Osteocyte (in vitro differentiated cells): ENCODE results near the gene TSHB. TPM values are rescaled to one million over a fixed set of nuclear protein-coding genes. Genes with fewer than 3 reads are reported as not detected.
A peak's percentile ranks its signal among the peaks of the same experiment; 100 is the strongest.

Source experiments
- DNase-seq: peaks from one replicate; pipeline ENCODE4 v3.0.0; 2021; ENCODE audit warnings: mixed read lengths; ENCODE audit not compliant: unreplicated experiment; ENCODE audit errors: extremely low spot score
- H3K27ac Mint-ChIP-seq: one replicate; pipeline ENCODE4 v1.8.0; 2021; ENCODE audit warnings: mild to moderate bottlenecking, mixed read lengths; ENCODE audit not compliant: unreplicated experiment
- H3K27me3 Mint-ChIP-seq: one replicate; pipeline ENCODE4 v1.8.0; 2021; ENCODE audit warnings: mixed read lengths; ENCODE audit not compliant: unreplicated experiment
- H3K36me3 Mint-ChIP-seq: one replicate; pipeline ENCODE4 v1.8.0; 2021; ENCODE audit warnings: mixed read lengths; ENCODE audit not compliant: unreplicated experiment
- H3K4me1 Mint-ChIP-seq: one replicate; pipeline ENCODE4 v1.8.0; 2021; ENCODE audit warnings: mixed read lengths; ENCODE audit not compliant: unreplicated experiment
- H3K4me3 Mint-ChIP-seq: one replicate; pipeline ENCODE4 v1.8.0; 2021; ENCODE audit warnings: mild to moderate bottlenecking, moderate library complexity, mixed read lengths; ENCODE audit not compliant: unreplicated experiment
- H3K9me3 Mint-ChIP-seq: one replicate; pipeline ENCODE4 v1.8.0; 2021; ENCODE audit warnings: mixed read lengths; ENCODE audit not compliant: unreplicated experiment
- total RNA-seq: library from RNA; stranded (reverse); gene quantifications from 2 replicates; pipeline ENCODE4 v1.2.1, GENCODE V29; 2021
- TF ChIP-seq, protein P1 (sequence below): fragments of 200-600 bp; sonication (generic); IDR thresholded peaks from 2 replicates; pipeline ENCODE4 v1.5.0; 2021; ENCODE audit warnings: antibody characterized with exemption, mild to moderate bottlenecking, moderate library complexity

TSHB gene
- total RNA-seq, 1 donor from 2014 or later: not detected

DNA sequence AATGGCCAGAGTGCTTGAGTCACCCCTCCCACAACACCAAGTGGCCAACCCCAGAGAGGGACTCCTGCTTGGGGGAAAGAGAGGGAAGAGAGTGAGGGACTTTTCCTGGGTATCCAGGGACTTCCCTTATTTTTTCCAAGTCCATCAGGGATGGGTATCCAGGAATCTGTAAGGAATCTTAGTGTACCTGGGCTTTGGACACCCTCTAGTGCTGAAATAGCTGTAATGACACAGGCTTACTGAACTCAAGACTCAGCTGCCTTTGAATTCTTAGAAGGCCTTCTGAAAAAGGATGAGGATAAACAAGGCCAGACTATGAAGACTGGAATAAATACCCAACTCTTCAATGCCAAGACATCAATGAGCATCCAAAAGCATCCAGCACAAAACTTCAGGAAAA, 12.0 kb downstream of the TSHB start:
- H3K27ac Mint-ChIP-seq: no peak overlapping the region
- DNase-seq: no peak

DNA sequence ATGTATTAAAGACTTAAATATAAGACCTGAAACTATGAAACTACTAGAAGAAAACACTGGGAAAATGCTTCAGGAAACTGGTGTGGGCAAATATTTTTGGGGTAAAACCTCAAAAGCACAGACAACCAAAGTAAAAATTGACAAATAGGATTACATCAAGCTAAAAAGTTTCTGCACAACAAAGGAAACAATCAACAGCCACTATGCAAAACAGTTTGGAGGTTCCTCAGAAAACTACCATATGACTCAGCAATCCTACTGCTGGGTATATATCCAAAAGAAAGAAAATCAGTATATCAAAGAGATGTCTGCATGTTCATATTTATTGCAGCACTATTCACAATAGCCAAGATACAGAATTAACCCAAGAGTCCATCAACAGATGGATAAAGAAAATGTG, 17.1 kb downstream of the TSHB start:
- Mint-ChIP-seq H3K36me3 (peaks cover 3% of the 10 kb centered on the region), H3K4me3 (no peak overlapping the region), H3K4me1 (no peaks in the 10 kb centered on the region), H3K9me3 (no peaks in the 10 kb centered on the region), H3K27ac (no peak overlapping the region), H3K27me3 (peaks cover 21% of the 10 kb centered on the region)
- no peak for DNase-seq
- TF ChIP-seq, protein P1, sequence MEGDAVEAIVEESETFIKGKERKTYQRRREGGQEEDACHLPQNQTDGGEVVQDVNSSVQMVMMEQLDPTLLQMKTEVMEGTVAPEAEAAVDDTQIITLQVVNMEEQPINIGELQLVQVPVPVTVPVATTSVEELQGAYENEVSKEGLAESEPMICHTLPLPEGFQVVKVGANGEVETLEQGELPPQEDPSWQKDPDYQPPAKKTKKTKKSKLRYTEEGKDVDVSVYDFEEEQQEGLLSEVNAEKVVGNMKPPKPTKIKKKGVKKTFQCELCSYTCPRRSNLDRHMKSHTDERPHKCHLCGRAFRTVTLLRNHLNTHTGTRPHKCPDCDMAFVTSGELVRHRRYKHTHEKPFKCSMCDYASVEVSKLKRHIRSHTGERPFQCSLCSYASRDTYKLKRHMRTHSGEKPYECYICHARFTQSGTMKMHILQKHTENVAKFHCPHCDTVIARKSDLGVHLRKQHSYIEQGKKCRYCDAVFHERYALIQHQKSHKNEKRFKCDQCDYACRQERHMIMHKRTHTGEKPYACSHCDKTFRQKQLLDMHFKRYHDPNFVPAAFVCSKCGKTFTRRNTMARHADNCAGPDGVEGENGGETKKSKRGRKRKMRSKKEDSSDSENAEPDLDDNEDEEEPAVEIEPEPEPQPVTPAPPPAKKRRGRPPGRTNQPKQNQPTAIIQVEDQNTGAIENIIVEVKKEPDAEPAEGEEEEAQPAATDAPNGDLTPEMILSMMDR: no peak

More for the DNA sequence above, 12.0 kb downstream of the TSHB start:
- no peaks in the 10 kb centered on the region for H3K4me1 Mint-ChIP-seq
- H3K36me3 Mint-ChIP-seq: peaks cover 3% of the 10 kb centered on the region
- TF ChIP-seq, protein P1: no peak
- no peaks in the 10 kb centered on the region for H3K9me3 Mint-ChIP-seq
- H3K4me3 Mint-ChIP-seq: no peak overlapping the region
- peaks cover 21% of the 10 kb centered on the region for H3K27me3 Mint-ChIP-seq

DNA sequence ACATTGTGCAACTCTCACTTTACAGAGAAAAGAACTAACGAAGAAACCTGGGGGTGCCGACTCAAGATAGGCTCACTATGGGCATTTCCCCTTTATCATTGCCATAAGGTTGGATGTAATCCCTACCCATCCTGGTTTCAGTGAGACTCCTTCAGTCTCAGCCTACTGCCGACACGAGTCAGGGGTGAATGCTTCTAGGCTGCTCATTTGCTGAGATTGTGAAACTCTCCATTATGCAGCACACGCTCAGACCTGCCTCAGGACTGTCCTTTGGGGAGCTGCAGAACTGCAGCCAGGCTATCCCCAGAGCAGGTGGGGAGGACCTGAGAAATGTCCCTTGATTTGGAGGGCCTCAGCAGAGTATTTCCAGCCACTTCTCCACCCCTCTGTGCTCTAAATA, 22.2 kb downstream of the TSHB start:
- H3K9me3 Mint-ChIP-seq: no peaks in the 10 kb centered on the region
- no peak overlapping the region for H3K4me3 Mint-ChIP-seq
- H3K27ac Mint-ChIP-seq: no peak overlapping the region
- no peaks in the 10 kb centered on the region for H3K36me3 Mint-ChIP-seq
- no peaks in the 10 kb centered on the region for H3K27me3 Mint-ChIP-seq
- no peaks in the 10 kb centered on the region for H3K4me1 Mint-ChIP-seq
- TF ChIP-seq, protein P1: no peak
- DNase-seq: no peak

DNA sequence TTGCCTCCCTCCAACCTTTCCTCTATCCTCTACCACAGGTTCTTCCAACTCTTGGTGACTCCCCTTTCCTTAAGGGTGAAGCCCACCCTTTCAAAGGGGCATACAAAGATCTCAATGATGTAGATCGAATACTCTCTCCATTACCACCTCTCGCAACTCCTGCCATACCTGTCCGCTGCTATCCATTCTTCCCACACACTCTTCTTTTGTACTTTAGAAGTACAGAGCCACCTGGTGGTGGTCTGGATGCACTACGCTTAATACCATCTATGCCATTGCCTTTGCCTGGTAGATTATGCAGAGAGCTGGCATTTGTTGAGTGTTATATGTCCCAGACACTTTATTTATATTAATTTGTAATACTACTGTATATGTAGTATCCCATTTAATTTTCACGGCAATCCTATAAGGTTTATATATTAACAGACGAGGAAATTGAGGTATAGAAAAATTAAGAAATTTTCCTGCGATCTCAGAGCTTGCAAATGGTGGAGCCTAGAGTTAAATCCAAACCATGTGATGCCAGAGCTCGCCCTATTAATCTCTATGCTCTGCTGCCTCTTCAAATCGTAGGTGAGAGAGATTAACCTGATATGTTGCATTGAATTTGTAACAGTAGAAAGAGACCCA, 22.9 kb downstream of the TSHB start:
- H3K36me3 Mint-ChIP-seq: no peaks in the 10 kb centered on the region
- no peak for DNase-seq
- H3K4me1 Mint-ChIP-seq: no peaks in the 10 kb centered on the region
- TF ChIP-seq, protein P1: peak; percentile 82
- no peak overlapping the region for H3K4me3 Mint-ChIP-seq
- no peaks in the 10 kb centered on the region for H3K27me3 Mint-ChIP-seq
- no peak overlapping the region for H3K27ac Mint-ChIP-seq
- H3K9me3 Mint-ChIP-seq: no peaks in the 10 kb centered on the region

DNA sequence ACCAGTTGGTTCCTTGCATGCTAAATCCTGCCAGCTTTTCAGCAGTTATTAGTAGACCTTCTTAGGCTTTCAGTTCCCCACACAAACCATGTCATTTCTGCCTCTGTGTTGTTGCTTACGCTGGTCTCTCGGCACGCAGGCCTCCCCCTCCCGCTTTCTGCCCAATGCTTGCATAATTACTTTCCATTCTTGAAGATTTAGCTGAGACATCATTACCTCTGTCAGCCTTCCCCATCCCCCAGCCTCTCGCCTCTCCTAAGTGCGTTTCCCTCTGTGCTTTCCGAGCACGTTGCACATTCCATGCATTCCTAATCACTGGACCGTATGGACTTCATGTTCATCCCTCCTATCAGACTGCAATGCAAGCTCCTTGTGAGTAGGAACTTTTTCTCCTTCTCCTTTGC, 26.8 kb downstream of the TSHB start:
- H3K27ac Mint-ChIP-seq: no peak overlapping the region
- H3K27me3 Mint-ChIP-seq: no peaks in the 10 kb centered on the region
- peaks cover 3% of the 10 kb centered on the region for H3K36me3 Mint-ChIP-seq
- DNase-seq: no peak
- TF ChIP-seq, protein P1: no peak
- H3K4me3 Mint-ChIP-seq: no peak overlapping the region
- H3K4me1 Mint-ChIP-seq: no peaks in the 10 kb centered on the region
- no peaks in the 10 kb centered on the region for H3K9me3 Mint-ChIP-seq
